IMR-90 (cell line): ENCODE data around the gene PMEPA1. TPM values are rescaled to one million over a fixed set of nuclear protein-coding genes. Genes with fewer than 3 reads are reported as not detected.

Experiments
- ATAC-seq: fragments of 200-7000 bp; cut with Tn5 transposase; 2 replicates; pipeline ENCODE4 v1.9.1; 2020; ENCODE audit warnings: low read depth, mild to moderate bottlenecking, moderate library complexity
- BruUV-seq: library from RNA; stranded (reverse); fragments of 400-500 nt; replicated peaks from 2 replicates; lab custom pipeline; 2021; lab: Mats Ljungman, UMichigan
- CTCF ChIA-PET: fragments of 300-600 bp; formaldehyde crosslinking; extraction: SDS; loops from one replicate; lab custom pipeline; 2021; ENCODE audit warnings: antibody characterized with exemption; lab: Yijun Ruan, JAX
- POLR2A ChIA-PET: fragments of 300-600 bp; sonication (Branson Sonifier 250); formaldehyde crosslinking; loops from one replicate; lab custom pipeline; 2022; ENCODE audit warnings: antibody characterized with exemption; ENCODE audit not compliant: unreplicated experiment; lab: Charles Lee
- DNase-seq: peaks from one replicate; pipeline ENCODE4 v3.0.0; 2013
- H2AFZ ChIP-seq: replicated peaks from 2 replicates; pipeline ENCODE3; 2013; ENCODE audit warnings: low read length, mild to moderate bottlenecking; ENCODE audit not compliant: poor library complexity
- H2AK5ac ChIP-seq: 2 replicates; pipeline ENCODE4 v1.6.1; 2013; ENCODE audit warnings: low read depth, low read length, inconsistent platforms
- H2AK9ac ChIP-seq: replicated peaks from 2 replicates; pipeline ENCODE3; 2013; ENCODE audit warnings: mild to moderate bottlenecking, low read depth, low read length, moderate library complexity; ENCODE audit not compliant: poor library complexity
- H2BK120ac ChIP-seq: 2 replicates; pipeline ENCODE4 v1.6.1; 2013; ENCODE audit warnings: low read depth, low read length, inconsistent platforms
- H2BK15ac ChIP-seq: 3 replicates; pipeline ENCODE4 v1.6.1; 2013; ENCODE audit warnings: low read depth, low read length, inconsistent platforms
- H2BK20ac ChIP-seq: 2 replicates; pipeline ENCODE4 v1.6.1; 2013; ENCODE audit warnings: low read depth, mild to moderate bottlenecking, inconsistent platforms, low read length, moderate library complexity
- H2BK5ac ChIP-seq: 2 replicates; pipeline ENCODE4 v1.6.1; 2013; ENCODE audit warnings: mild to moderate bottlenecking, low read depth, low read length, inconsistent platforms; ENCODE audit not compliant: poor library complexity, severe bottlenecking
- H3K14ac ChIP-seq: replicated peaks from 2 replicates; pipeline ENCODE4 v1.6.1; 2013; ENCODE audit warnings: low read depth, low read length, inconsistent platforms
- H3K18ac ChIP-seq: 2 replicates; pipeline ENCODE4 v1.6.1; 2013; ENCODE audit warnings: low read depth, low read length, control low read depth
- H3K23ac ChIP-seq: 2 replicates; pipeline ENCODE4 v1.6.1; 2013; ENCODE audit warnings: low read depth, low read length, inconsistent platforms
- H3K27ac ChIP-seq: 2 replicates; pipeline ENCODE4 v1.5.1; 2013; ENCODE audit warnings: mild to moderate bottlenecking, control low read depth, low read length; ENCODE audit not compliant: insufficient read depth
- H3K27me3 ChIP-seq: 2 replicates; pipeline ENCODE4 v1.6.1; 2013; ENCODE audit warnings: low read length; ENCODE audit not compliant: control insufficient read depth, insufficient read depth
- H3K36me3 ChIP-seq: 2 replicates; pipeline ENCODE4 v1.6.1; 2013; ENCODE audit warnings: low read length, mixed read lengths; ENCODE audit not compliant: control insufficient read depth, insufficient read depth
- H3K4ac ChIP-seq: 2 replicates; pipeline ENCODE4 v1.6.1; 2013; ENCODE audit warnings: low read depth, low read length, inconsistent platforms
- H3K4me1 ChIP-seq: 2 replicates; pipeline ENCODE4 v1.6.1; 2013; ENCODE audit warnings: low read length, mixed read lengths; ENCODE audit not compliant: control insufficient read depth, insufficient read depth
- H3K4me2 ChIP-seq: 2 replicates; pipeline ENCODE4 v1.6.1; 2013; ENCODE audit warnings: low read depth, mild to moderate bottlenecking, control low read depth, low read length, moderate library complexity
- H3K4me3 ChIP-seq: 2 replicates; pipeline ENCODE4 v1.5.1; 2013; ENCODE audit warnings: low read depth, mild to moderate bottlenecking, control low read depth, low read length, moderate library complexity; ENCODE audit not compliant: insufficient read depth
- H3K56ac ChIP-seq: 2 replicates; pipeline ENCODE4 v1.6.1; 2013; ENCODE audit warnings: low read length, inconsistent platforms; ENCODE audit not compliant: insufficient read depth; ENCODE audit errors: extremely low read depth
- H3K79me1 ChIP-seq, 2 experiments: 2 replicates each; pipeline ENCODE4 v1.6.1; 2013; ENCODE audit warnings: low read length in 2 of 2, inconsistent platforms in 1 of 2, low read depth in 1 of 2
- H3K9ac ChIP-seq: 2 replicates; pipeline ENCODE4 v1.6.1; 2013; ENCODE audit warnings: low read depth, low read length, control low read depth
- H3K9me1 ChIP-seq: 2 replicates; pipeline ENCODE4 v1.6.1; 2013; ENCODE audit warnings: low read length, inconsistent platforms; ENCODE audit not compliant: insufficient read depth
- H3K9me3 ChIP-seq: 2 replicates; pipeline ENCODE4 v1.6.1; 2013; ENCODE audit warnings: low read length; ENCODE audit not compliant: control insufficient read depth, insufficient read depth
- H4K20me1 ChIP-seq: 2 replicates; pipeline ENCODE4 v1.6.1; 2013; ENCODE audit warnings: low read length, inconsistent platforms; ENCODE audit not compliant: insufficient read depth
- H4K5ac ChIP-seq: 2 replicates; pipeline ENCODE4 v1.6.1; 2013; ENCODE audit warnings: mild to moderate bottlenecking, low read depth, low read length, control low read depth
- H4K8ac ChIP-seq, 2 experiments: 2 replicates each; pipeline ENCODE4 v1.6.1; 2013; ENCODE audit warnings: low read depth in 2 of 2, low read length in 2 of 2, control low read depth in 1 of 2, inconsistent platforms in 1 of 2
- H4K91ac ChIP-seq: 2 replicates; pipeline ENCODE4 v1.6.1; 2013; ENCODE audit warnings: low read depth, low read length, inconsistent platforms; ENCODE audit not compliant: insufficient read depth
- BHLHE40 ChIP-seq: fragments of 150-350 bp; IDR thresholded peaks from 2 replicates; pipeline ENCODE4 v1.6.1; 2016; ENCODE audit warnings: mild to moderate bottlenecking, low read depth, low read length
- CHD1 ChIP-seq: IDR thresholded peaks from 2 replicates; pipeline ENCODE4 v1.6.1; 2012; ENCODE audit warnings: low read depth, low read length, improper control_type of control experiment
- NFE2L2 ChIP-seq: fragments of 150-350 bp; IDR thresholded peaks from 2 replicates; pipeline ENCODE4 v1.6.1; 2016; ENCODE audit warnings: low read depth, mild to moderate bottlenecking, low read length
- RAD21 ChIP-seq: IDR thresholded peaks from 2 replicates; pipeline ENCODE4 v1.6.1; 2012; ENCODE audit warnings: low read length, improper control_type of control experiment
- RCOR1 ChIP-seq: IDR thresholded peaks from 2 replicates; pipeline ENCODE4 v1.6.1; 2012; ENCODE audit warnings: mild to moderate bottlenecking, low read length, improper control_type of control experiment; ENCODE audit not compliant: insufficient replicate concordance
- WGBS, 2 experiments: methylation state at CpG; one replicate each; pipeline versions ENCODE4 v1.1.5 to v1.1.7; 2013; ENCODE audit warnings: missing lambda C conversion rate in 2 of 2; ENCODE audit not compliant: insufficient read length in 1 of 2; ENCODE audit errors: extremely low coverage in 2 of 2; 5-methylcytosine and 5-hydroxymethylcytosine counted together
- dilution Hi-C: fragments of 300-500 bp; cut with HindIII; formaldehyde crosslinking; loops from one replicate; pipeline ENCODE4 v1.14.3; 2018; ENCODE audit warnings: low sequenced_read_pairs; ENCODE audit not compliant: unreplicated experiment
- in situ Hi-C: fragments of 300-500 bp; cut with MboI; formaldehyde crosslinking; loops from 3 replicates; pipeline ENCODE4 v1.14.3; 2019; ENCODE audit warnings: low sequenced_read_pairs, inconsistent platforms, mixed read lengths
- intact Hi-C: fragments of 100-400 bp; cut with micrococcal nuclease; formaldehyde crosslinking; loops from 2 replicates; pipeline ENCODE4 v1.10.0; 2022
- polyA plus RNA-seq, 3 experiments: library from polyadenylated mRNA; depleted of rRNA; stranded (reverse); fragments of >200 nt; gene quantifications; 2 replicates each; pipeline ENCODE4 v1.2.3, GENCODE V29; 2012; ENCODE audit warnings: low replicate concordance in 1 of 3
- total RNA-seq: library from RNA; depleted of rRNA; stranded (reverse); fragments of >200 nt; gene quantifications from 2 replicates; pipeline ENCODE4 v1.2.3, GENCODE V29; 2012
- TF ChIP-seq, protein P1 (sequence below): fragments of 150-350 bp; IDR thresholded peaks from 2 replicates; pipeline ENCODE4 v1.6.1; 2016; ENCODE audit warnings: low read depth, mild to moderate bottlenecking, low read length, moderate library complexity, borderline replicate concordance
- TF ChIP-seq, protein P2 (sequence below): conservative IDR thresholded peaks from 2 replicates; pipeline ENCODE4 v1.5.1; 2012; ENCODE audit warnings: mild to moderate bottlenecking, low read depth, low read length, improper control_type of control experiment

The PMEPA1 gene
- total and polyA plus RNA-seq, 2 of the 4 experiments (the other 2 are of a cell fraction), result 2.0 to 6.9 TPM

DNA sequence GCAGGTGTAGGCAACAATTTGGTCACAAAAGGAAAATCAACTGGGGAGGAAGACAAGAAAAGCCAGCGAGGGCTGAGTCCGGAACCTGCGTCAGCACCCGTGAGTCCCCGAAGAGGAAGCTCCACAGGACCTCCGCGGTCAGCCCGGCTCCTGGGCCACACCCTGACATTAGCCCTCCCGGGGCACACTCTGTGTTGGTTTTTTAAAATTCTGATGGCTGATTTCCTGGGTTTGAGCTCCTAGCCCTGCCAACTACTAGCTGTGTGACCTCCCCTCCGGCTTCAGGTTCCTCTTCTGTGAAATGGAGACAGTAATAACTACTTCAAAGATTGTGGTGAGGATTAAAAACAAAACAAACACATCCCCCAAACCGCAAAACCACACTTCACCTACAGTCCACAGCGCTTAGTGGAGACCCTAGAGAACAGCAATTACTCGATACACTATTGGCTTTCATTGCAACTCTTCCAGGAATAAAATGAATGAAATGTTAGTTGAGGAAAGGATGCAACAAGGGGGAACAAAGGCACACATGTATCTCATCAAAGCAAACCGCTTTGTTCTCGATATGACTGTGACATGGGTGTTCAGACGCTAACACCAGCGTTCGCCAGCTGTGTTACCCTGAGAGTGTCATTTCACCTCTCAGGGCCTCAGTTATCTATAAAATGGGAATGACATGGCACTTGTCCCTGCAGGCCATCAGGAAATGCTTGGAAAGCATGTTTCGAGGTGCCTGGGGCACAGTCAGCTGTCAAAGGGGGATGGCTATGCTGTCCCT is 90.6 kb downstream of the PMEPA1 start:
- in situ Hi-C loops, result no loop called here
- 50% methylated on average over 2 of the region's 19 CpGs; no CpG with 5 or more reads in 1 of the 2 experiments for WGBS, 2 experiments
- dilution Hi-C loops, result no loop called here
- no peak overlapping the region for H3K18ac ChIP-seq
- no peak for TF ChIP-seq RAD21
- no peak for TF ChIP-seq NFE2L2
- TF ChIP-seq CHD1, result no peak
- TF ChIP-seq BHLHE40, result no peak
- no peak for TF ChIP-seq RCOR1
- TF ChIP-seq, protein P1, sequence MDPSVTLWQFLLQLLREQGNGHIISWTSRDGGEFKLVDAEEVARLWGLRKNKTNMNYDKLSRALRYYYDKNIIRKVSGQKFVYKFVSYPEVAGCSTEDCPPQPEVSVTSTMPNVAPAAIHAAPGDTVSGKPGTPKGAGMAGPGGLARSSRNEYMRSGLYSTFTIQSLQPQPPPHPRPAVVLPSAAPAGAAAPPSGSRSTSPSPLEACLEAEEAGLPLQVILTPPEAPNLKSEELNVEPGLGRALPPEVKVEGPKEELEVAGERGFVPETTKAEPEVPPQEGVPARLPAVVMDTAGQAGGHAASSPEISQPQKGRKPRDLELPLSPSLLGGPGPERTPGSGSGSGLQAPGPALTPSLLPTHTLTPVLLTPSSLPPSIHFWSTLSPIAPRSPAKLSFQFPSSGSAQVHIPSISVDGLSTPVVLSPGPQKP, result no peak
- TF ChIP-seq, protein P2, sequence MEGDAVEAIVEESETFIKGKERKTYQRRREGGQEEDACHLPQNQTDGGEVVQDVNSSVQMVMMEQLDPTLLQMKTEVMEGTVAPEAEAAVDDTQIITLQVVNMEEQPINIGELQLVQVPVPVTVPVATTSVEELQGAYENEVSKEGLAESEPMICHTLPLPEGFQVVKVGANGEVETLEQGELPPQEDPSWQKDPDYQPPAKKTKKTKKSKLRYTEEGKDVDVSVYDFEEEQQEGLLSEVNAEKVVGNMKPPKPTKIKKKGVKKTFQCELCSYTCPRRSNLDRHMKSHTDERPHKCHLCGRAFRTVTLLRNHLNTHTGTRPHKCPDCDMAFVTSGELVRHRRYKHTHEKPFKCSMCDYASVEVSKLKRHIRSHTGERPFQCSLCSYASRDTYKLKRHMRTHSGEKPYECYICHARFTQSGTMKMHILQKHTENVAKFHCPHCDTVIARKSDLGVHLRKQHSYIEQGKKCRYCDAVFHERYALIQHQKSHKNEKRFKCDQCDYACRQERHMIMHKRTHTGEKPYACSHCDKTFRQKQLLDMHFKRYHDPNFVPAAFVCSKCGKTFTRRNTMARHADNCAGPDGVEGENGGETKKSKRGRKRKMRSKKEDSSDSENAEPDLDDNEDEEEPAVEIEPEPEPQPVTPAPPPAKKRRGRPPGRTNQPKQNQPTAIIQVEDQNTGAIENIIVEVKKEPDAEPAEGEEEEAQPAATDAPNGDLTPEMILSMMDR, result no peak
- no peak overlapping the region for H4K91ac ChIP-seq
- H3K23ac ChIP-seq, result no peak overlapping the region
- no peak overlapping the region for H3K14ac ChIP-seq
- ATAC-seq, result no peak
- no peak overlapping the region for H2BK20ac ChIP-seq
- no peak overlapping the region for H3K27ac ChIP-seq
- H2BK120ac ChIP-seq, result no peak overlapping the region
- no peak overlapping the region for H3K56ac ChIP-seq
- no peak overlapping the region for H2BK15ac ChIP-seq
- H2AK9ac ChIP-seq, result no peak overlapping the region
- BruUV-seq, result no TSS peak
- no peak overlapping the region for H3K4me2 ChIP-seq
- H3K79me1 ChIP-seq, result no peaks in the 10 kb centered on the region
- H2BK5ac ChIP-seq, result no peak overlapping the region
- intact Hi-C loops, result no loop called here
- ChIA-PET CTCF (no interaction called here), POLR2A (no interaction called here)
- no peak overlapping the region for H3K9ac ChIP-seq
- no peak overlapping the region for H3K4ac ChIP-seq
- no peaks in the 10 kb centered on the region for H4K20me1 ChIP-seq
- no peaks in the 10 kb centered on the region for H3K36me3 ChIP-seq
- H2AK5ac ChIP-seq, result no peak overlapping the region
- no peak for DNase-seq
- peaks cover 9% of the 10 kb centered on the region for H3K27me3 ChIP-seq
- H2AFZ ChIP-seq, result no peak overlapping the region
- no peaks in the 10 kb centered on the region for H3K9me1 ChIP-seq
- H4K5ac ChIP-seq, result no peak overlapping the region
- no peak overlapping the region for H4K8ac ChIP-seq
- no peaks in the 10 kb centered on the region for H3K4me1 ChIP-seq
- H3K9me3 ChIP-seq, result no peaks in the 10 kb centered on the region
- H3K4me3 ChIP-seq, result no peak overlapping the region
